ENCODE results near the gene PDE8B.

DNA sequence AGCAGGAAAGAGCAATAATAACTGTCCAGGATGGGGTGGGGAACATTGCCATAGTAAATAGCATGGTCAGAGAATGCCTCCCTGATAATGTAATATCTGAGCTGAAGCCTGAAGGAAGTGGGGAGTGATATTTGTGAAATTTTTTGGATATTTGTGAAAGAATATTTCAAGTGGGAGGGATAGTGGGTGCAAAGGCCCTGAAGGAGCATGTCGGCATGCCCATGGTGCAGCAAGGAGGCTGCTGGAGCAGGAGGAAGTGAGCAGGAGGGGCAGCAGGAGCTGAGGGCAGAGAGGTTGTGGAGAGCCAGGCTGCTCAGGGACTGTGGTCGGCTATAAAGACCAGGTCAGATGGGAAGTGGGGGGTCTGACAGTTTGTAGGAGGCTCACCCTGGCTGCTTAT is 21.1 kb upstream of the PDE8B start:
- TF ChIP-seq, protein P1, sequence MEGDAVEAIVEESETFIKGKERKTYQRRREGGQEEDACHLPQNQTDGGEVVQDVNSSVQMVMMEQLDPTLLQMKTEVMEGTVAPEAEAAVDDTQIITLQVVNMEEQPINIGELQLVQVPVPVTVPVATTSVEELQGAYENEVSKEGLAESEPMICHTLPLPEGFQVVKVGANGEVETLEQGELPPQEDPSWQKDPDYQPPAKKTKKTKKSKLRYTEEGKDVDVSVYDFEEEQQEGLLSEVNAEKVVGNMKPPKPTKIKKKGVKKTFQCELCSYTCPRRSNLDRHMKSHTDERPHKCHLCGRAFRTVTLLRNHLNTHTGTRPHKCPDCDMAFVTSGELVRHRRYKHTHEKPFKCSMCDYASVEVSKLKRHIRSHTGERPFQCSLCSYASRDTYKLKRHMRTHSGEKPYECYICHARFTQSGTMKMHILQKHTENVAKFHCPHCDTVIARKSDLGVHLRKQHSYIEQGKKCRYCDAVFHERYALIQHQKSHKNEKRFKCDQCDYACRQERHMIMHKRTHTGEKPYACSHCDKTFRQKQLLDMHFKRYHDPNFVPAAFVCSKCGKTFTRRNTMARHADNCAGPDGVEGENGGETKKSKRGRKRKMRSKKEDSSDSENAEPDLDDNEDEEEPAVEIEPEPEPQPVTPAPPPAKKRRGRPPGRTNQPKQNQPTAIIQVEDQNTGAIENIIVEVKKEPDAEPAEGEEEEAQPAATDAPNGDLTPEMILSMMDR (IDR thresholded peaks at IDR 0.05; ENCODE audit: low read depth, low read length): no peak
- TF ChIP-seq EZH2phosphoT487 (IDR thresholded peaks at IDR 0.05; ENCODE audit: low read depth): no peak
